Activated gamma-delta T cell treated with anti-CD3 and anti-CD28 coated beads, Interleukin-2, amount 50 U/mL, for 16 hours (primary cell): ENCODE results near the gene HPCAL1.

ENCODE experiments used
- DNase-seq: peaks from one replicate; pipeline ENCODE4 v3.0.0-alpha.2; 2020; ENCODE audit warnings: low read depth

The HPCAL1 gene

GRCh38 chr2:10303694-10304378, 1.1 kb downstream of the HPCAL1 start:
- DNase-seq, result no peak

- DNase-seq, result no peak
Measured at GRCh38 chr2:10304458-10305253, 2.0 kb downstream of the HPCAL1 start.

GRCh38 chr2:10305254-10305635, 2.5 kb downstream of the HPCAL1 start:
- DNase-seq, result no peak

DNA sequence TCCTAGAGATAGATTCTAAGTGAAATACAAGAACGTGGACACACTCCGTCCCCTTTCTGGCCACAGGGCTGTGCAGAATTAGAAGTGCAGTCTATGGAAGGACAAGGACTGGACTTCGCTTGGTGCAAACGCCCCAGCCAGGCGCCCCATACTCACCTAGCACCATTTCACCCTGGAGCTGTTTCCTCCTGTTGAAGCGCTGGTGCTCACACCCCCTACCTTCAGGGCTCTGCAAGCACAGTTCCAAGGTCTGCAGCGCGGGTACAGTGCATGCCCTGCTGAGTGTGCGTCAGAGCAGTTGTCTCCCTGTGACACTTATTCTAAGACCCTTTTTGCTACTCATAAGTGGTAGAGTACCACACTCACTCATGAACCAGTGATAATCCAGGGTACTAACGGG, 3.0 kb downstream of the HPCAL1 start:
- DNase-seq, result no peak

DNA sequence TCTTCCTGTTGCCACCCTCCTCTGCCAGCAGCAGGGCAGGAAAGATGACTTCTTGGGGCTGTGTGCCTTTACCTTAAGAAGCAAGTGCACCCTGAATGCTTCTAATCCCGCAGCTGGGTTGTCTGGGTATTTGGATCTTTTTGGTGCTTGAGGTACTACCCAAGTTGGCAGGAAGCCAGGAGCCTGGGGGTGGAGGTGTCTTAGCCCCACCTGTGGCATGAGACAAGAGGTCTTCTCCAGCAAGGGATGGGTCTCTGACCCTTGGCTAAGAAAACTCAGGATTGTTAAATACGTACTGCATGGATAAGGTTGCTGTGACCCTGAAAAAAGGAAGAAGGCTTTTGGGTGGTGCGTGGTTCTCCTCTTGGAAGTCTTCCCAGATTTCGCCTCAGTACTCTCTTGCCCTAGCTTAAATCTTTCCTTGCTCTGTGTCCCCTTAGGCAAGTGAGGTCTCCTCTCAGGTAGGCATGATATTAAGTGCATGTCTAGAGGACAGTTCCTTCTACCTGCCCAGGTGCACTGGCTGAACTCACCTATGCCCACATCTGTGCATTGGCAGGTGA, 4.3 kb downstream of the HPCAL1 start:
- DNase-seq, result no peak

DNA sequence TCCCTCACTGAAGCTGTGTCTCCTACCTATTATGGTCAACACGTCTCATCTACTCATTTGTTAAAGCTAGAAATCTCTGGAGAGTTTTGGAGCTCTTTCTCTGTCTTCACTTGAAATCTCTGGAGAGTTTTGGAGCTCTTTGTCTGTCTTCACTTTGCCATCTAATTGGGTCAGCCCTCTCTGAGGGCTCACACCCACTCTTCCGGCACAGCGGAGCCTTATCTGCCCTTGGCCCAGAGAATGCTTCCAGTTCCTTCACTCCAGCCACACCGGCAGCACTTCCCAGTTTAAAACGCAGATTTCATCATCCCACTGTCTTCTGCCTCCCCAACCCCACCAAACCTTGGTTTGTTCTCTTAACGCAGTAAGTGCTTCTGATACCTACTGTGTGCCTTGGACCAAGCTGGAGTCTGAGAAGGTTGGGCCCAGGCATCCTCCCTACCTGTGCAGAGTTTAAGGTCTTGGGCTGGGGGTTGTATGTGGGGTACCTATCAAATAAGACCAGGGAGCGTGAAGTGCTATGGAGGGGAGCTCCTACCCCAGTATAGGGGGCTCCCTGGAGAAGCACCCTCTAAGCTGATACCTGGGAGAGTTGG, 5.0 kb downstream of the HPCAL1 start:
- no peak for DNase-seq

DNA sequence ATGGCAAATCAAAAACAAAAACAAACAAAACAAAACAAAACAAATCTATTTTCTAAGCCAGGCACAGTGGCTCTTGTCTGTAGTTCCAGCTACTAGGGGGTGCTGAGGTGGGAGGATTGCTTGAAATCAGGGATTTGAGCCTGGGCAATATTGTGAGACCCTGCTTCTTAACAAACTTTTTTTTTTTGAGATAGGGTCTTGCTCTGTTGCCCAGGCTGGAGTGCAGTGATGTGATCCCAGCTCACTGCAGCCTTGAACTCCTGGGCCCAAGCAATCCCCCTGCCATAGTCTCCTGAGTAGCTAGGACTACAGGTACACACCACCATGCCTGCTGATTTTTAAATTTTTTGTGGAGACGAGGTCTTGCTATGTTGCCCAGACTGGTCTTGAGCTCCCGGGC, 6.2 kb downstream of the HPCAL1 start:
- DNase-seq, result no peak

GRCh38 chr2:10309286-10309685, 6.6 kb downstream of the HPCAL1 start:
- no peak for DNase-seq

GRCh38 chr2:10310309-10310888, 7.7 kb downstream of the HPCAL1 start:
- no peak for DNase-seq

DNA sequence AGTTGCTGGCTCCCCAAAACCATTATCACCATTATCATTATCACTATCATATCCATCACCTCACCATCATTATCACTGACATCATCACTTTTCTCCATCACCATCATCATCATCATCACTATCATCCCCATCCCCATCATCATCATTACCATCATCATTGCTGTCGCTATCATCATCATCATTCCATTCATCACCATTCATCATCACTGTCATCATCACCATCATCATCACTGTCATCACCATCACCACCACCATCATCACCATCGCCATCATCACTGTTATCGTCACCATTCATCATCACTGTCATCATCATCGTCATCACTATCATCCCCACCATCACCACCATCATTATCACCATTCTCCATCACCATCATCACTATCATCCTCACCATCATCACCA, 9.0 kb downstream of the HPCAL1 start:
- DNase-seq, result no peak

DNA sequence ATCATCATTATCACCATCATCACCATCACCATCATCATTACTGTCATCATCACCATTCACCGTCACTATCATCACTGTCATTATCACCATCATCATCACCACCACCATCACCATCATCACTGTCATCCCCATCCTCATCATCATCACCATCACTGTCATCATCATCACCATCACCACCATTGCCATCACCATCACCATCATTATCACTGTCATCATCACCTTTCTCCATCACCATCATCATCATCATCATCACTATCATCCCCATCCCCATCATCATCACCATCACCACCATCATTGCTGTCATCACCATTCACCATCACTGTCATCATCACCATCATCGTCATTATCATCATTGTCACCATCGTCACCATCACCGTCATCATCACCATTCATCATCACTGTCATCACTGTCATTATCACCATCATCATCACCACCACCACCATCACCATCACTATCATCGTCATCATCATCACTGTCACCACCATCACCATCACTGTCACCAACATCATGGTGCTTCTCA, 9.8 kb downstream of the HPCAL1 start:
- no peak for DNase-seq

DNA sequence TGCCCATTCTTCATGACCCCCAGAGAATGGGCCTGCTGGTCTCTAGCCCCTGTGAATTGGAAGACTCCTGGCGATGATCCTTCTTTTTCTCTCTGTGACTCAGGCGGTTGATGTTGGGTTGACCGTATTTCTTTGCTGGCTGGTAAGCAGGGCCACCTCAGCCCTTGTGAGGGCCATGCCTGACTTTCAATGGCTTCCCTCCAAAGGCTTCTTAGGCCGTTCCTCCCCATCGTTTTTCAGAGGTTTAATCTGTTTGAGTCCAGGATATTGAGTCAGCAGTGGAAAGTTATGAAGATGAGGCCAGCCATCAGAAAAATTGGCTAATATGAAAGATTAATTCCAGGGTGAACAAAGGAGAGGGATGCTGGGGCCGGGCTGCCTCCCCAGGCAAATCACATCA, 13.6 kb downstream of the HPCAL1 start:
- no peak for DNase-seq

DNA sequence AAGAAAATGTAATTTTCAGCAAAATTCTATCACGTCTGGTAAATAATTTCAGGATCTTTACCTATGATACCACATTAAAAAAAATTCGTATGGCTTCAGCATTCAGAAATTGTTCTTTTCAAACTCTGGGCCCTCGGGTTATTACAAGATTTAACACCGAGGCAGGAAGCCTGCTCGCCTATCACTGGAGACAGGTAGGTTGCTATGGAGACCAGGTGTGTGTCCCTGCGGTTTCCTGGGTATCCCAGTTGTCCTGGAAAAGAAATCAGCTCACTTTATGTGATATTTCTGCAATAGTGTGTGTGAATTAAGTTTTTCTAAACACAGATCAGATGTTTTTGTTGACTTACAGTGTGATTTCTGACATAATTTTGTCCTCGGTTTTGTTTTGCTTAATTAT, 14.2 kb downstream of the HPCAL1 start:
- DNase-seq, result no peak

- no peak for DNase-seq
Measured at GRCh38 chr2:10317646-10318045, 14.9 kb downstream of the HPCAL1 start.

- DNase-seq, result no peak
Measured at GRCh38 chr2:10318345-10318744, 15.6 kb downstream of the HPCAL1 start.

GRCh38 chr2:10319892-10320574, 17.3 kb downstream of the HPCAL1 start:
- no peak for DNase-seq

- no peak for DNase-seq
Measured at GRCh38 chr2:10320575-10320931, 17.8 kb downstream of the HPCAL1 start.

DNA sequence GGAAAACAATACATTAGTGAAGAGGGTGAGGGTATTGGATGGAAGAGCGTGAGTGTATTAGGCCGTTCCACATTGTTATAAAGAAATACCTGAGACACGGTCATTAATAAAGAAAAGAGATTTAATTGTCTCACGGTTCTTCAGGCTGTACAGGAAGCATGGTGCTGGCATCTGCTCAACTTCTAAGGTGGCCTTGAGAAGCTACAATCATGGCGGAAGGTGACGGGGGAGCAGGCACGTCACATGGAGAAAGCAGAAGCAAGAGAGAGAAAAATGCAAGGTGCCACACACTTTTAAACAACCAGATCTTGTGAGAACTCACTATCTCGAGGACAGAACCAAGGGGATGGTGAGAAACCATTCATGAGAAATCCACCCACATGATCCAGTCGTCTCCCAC, 18.2 kb downstream of the HPCAL1 start:
- DNase-seq, result no peak

- no peak for DNase-seq
Measured at GRCh38 chr2:10321622-10322021, 18.9 kb downstream of the HPCAL1 start.

GRCh38 chr2:10322481-10322880, 19.8 kb downstream of the HPCAL1 start:
- no peak for DNase-seq

DNA sequence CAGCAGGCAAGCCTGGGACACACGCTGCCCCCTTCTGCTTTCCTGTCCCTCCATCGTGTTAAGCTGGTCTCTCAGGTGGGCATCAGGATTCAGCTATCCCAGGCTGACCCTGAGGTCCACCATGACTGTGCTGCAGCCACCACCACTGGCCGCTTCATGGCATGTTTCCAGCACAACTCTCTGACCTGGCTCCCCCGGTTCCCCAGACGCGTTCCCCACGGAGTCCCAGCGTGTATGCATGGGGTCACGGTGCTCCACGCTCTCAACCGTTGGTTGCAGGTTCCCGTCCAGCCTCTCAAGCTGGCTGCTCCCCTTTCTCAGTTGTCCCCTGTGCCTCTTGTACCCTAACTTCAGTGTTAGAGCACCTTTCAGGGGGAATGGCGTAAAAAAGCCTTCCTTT, 20.3 kb downstream of the HPCAL1 start:
- no peak for DNase-seq

DNA sequence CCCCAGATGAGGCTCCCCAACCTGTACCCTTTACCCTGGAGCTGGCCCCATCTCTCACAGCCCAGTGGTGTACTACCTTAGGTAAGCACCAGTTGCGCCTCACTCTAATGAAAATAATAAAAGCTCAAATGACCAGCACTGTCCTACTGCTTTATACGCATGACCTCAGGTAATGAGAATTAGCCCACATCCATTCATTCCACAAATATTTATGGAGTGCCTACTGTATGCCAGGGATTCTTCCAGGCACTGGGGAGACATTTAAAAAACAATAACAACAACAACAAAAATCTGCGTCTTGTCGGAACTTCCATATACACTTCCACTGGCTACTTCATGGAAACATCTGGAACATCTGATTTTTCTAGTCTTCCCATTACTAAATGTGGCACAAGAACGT, 20.8 kb downstream of the HPCAL1 start:
- DNase-seq, result no peak
